OCI-LY7 (cell line): ENCODE results near the gene ALG10. TPM values are rescaled to one million over a fixed set of nuclear protein-coding genes. Genes with fewer than 3 reads are reported as not detected.
A peak's percentile ranks its signal among the peaks of the same experiment; 100 is the strongest.
"Not testable (repeated sequence)": the region's sequence is repeated elsewhere in the genome, so short reads cannot be mapped to it uniquely, and the experiment has no call there.

Source experiments
- BruUV-seq: library from RNA; stranded (reverse); fragments of 400-500 nt; replicated peaks from 2 replicates; lab custom pipeline; 2021; lab: Mats Ljungman, UMichigan
- CTCF ChIA-PET: fragments of 300-600 bp; sonication (Branson Sonifier 250); formaldehyde crosslinking; loops from one replicate; lab custom pipeline; 2022; ENCODE audit warnings: antibody characterized with exemption; ENCODE audit not compliant: unreplicated experiment; lab: Charles Lee
- POLR2A ChIA-PET: fragments of 300-600 bp; sonication (Branson Sonifier 250); formaldehyde crosslinking; loops from one replicate; lab custom pipeline; 2022; ENCODE audit warnings: antibody characterized with exemption; lab: Charles Lee
- DNase-seq: peaks from one replicate; pipeline ENCODE4 v3.0.0-alpha.2; 2015; ENCODE audit warnings: low spot score
- H2AFZ ChIP-seq: fragments of 200-600 bp; sonication (generic), shearing (Covaris generic); 2 replicates; pipeline ENCODE4 v1.6.1; 2014; ENCODE audit warnings: mild to moderate bottlenecking, antibody characterized with exemption, low read length, moderate library complexity
- H3K27ac ChIP-seq: fragments of 200-600 bp; sonication (generic); 2 replicates; pipeline ENCODE4 v1.5.1; 2014; ENCODE audit warnings: mixed run types, low read depth, mild to moderate bottlenecking, moderate library complexity, low read length, inconsistent platforms; ENCODE audit not compliant: poor library complexity, severe bottlenecking
- H3K36me3 ChIP-seq: fragments of 200-600 bp; sonication (generic); 2 replicates; pipeline ENCODE4 v1.6.1; 2014; ENCODE audit warnings: mild to moderate bottlenecking, antibody characterized with exemption, low read length, moderate library complexity, mixed read lengths; ENCODE audit not compliant: insufficient read depth
- H3K4me1 ChIP-seq: fragments of 200-600 bp; sonication (generic); 2 replicates; pipeline ENCODE4 v1.5.1; 2014; ENCODE audit warnings: mild to moderate bottlenecking, low read length; ENCODE audit not compliant: insufficient read depth, poor library complexity, severe bottlenecking
- H3K4me2 ChIP-seq: fragments of 200-600 bp; sonication (generic); 2 replicates; pipeline ENCODE4 v1.6.1; 2014; ENCODE audit warnings: mild to moderate bottlenecking, low read length
- H3K4me3 ChIP-seq: fragments of 200-600 bp; sonication (generic); 2 replicates; pipeline ENCODE4 v1.5.1; 2014; ENCODE audit warnings: mild to moderate bottlenecking, low read depth, low read length; ENCODE audit not compliant: poor library complexity, severe bottlenecking
- H3K79me2 ChIP-seq: fragments of 200-600 bp; sonication (generic); 2 replicates; pipeline ENCODE4 v1.6.1; 2016; ENCODE audit warnings: low read depth, mild to moderate bottlenecking, low read length, moderate library complexity, mixed read lengths; ENCODE audit not compliant: insufficient read depth
- H3K9me2 ChIP-seq: fragments of 200-600 bp; sonication (generic); 2 replicates; pipeline ENCODE4 v1.6.1; 2016; ENCODE audit warnings: mild to moderate bottlenecking, low read length, mixed read lengths; ENCODE audit not compliant: insufficient read depth
- H3K9me3 ChIP-seq: fragments of 200-600 bp; sonication (generic); 2 replicates; pipeline ENCODE4 v1.6.1; 2014; ENCODE audit warnings: mild to moderate bottlenecking, mixed run types, low read length, mixed read lengths
- H4K20me1 ChIP-seq: fragments of 200-600 bp; sonication (generic); 2 replicates; pipeline ENCODE4 v1.6.1; 2014; ENCODE audit warnings: mild to moderate bottlenecking, antibody characterized with exemption, low read length, moderate library complexity, mixed read lengths; ENCODE audit not compliant: insufficient read depth
- CTCF ChIP-seq: fragments of 200-600 bp; sonication (generic); conservative IDR thresholded peaks from 2 replicates; pipeline ENCODE4 v1.5.1; 2014; ENCODE audit warnings: mild to moderate bottlenecking, antibody characterized with exemption, low read length, moderate library complexity, mixed read lengths
- EZH2phosphoT487 ChIP-seq: fragments of 200-600 bp; sonication (generic); IDR thresholded peaks from 2 replicates; pipeline ENCODE4 v1.6.1; 2018; ENCODE audit warnings: low read depth, borderline replicate concordance, mild to moderate bottlenecking, mixed run types, antibody characterized with exemption, low read length, moderate library complexity, mixed read lengths
- intact Hi-C: fragments of 100-400 bp; cut with micrococcal nuclease; formaldehyde crosslinking; loops from one replicate; pipeline ENCODE4 v1.10.0; 2022; ENCODE audit not compliant: unreplicated experiment
- total RNA-seq, 2 experiments: library from RNA; depleted of rRNA in 1 of 2; stranded (reverse); fragments of >200 nt in 1 of 2; shearing (Covaris generic) in 1 of 2; gene quantifications; 2 replicates each; pipeline ENCODE4 v1.2.3, GENCODE V29; 2014 to 2022

ALG10 gene
- total RNA-seq, 2 experiments from 2014 or later, result 28.6 to 28.8 TPM

GRCh38 chr12:34030591-34030990 is 8.3 kb downstream of the ALG10 start:
- intact Hi-C loops, result loop anchor here (10.0 kb wide), 1 partner anchor 184 kb away; no protein-coding TSS in a partner anchor
- peaks cover 9% of the 10 kb centered on the region for H3K36me3 ChIP-seq
- ChIA-PET CTCF (no interaction called here), POLR2A (no interaction called here)
- H3K79me2 ChIP-seq, result no peaks in the 10 kb centered on the region
- H3K4me2 ChIP-seq, result no peak overlapping the region
- no peaks in the 10 kb centered on the region for H3K9me2 ChIP-seq
- no peak overlapping the region for H3K27ac ChIP-seq
- H3K9me3 ChIP-seq, result no peaks in the 10 kb centered on the region
- BruUV-seq, result no TSS peak
- no peaks in the 10 kb centered on the region for H3K4me1 ChIP-seq
- no peak for TF ChIP-seq EZH2phosphoT487
- TF ChIP-seq CTCF, result no peak
- DNase-seq, result no peak
- H3K4me3 ChIP-seq, result no peak overlapping the region
- H4K20me1 ChIP-seq, result no peaks in the 10 kb centered on the region
- H2AFZ ChIP-seq, result no peak overlapping the region

GRCh38 chr12:34033628-34034296 is 11.5 kb downstream of the ALG10 start:
- H3K4me3 ChIP-seq, result no peak overlapping the region
- H3K27ac ChIP-seq, result no peak overlapping the region
- TF ChIP-seq EZH2phosphoT487, result no peak
- peak; percentile 82 for TF ChIP-seq CTCF
- no peaks in the 10 kb centered on the region for H4K20me1 ChIP-seq
- no peaks in the 10 kb centered on the region for H3K36me3 ChIP-seq
- H3K9me3 ChIP-seq, result no peaks in the 10 kb centered on the region
- no peak overlapping the region for H3K4me2 ChIP-seq
- POLR2A ChIA-PET, result no interaction called here
- BruUV-seq, result no TSS peak
- peak; percentile 51 for DNase-seq
- no peaks in the 10 kb centered on the region for H3K9me2 ChIP-seq
- intact Hi-C loops, result loop anchor here (10.0 kb wide), 1 partner anchor 181 kb away; no protein-coding TSS in a partner anchor
- no peak overlapping the region for H2AFZ ChIP-seq
- CTCF ChIA-PET, result no interaction called here
- no peaks in the 10 kb centered on the region for H3K79me2 ChIP-seq
- no peaks in the 10 kb centered on the region for H3K4me1 ChIP-seq

GRCh38 chr12:34038357-34038756 is 16.1 kb downstream of the ALG10 start:
- H3K36me3 ChIP-seq, BruUV-seq, H3K9me2 ChIP-seq, H3K27ac ChIP-seq, CTCF ChIA-PET, H4K20me1 ChIP-seq, H3K9me3 ChIP-seq, H3K79me2 ChIP-seq, H2AFZ ChIP-seq, H3K4me2 ChIP-seq, H3K4me1 ChIP-seq, POLR2A ChIA-PET, H3K4me3 ChIP-seq: not testable (repeated sequence)
- DNase-seq, result peak; percentile 9
- TF ChIP-seq CTCF, result peak; percentile 60
- intact Hi-C loops, result loop anchor here (10.0 kb wide), 1 partner anchor 176 kb away; no protein-coding TSS in a partner anchor
